ENCODE measurements around the gene EMC6. TPM values are rescaled to one million over a fixed set of nuclear protein-coding genes. Genes with fewer than 3 reads are reported as not detected.

EMC6 gene
- total RNA-seq, 1 experiment from 2014 or later = 72.2 TPM

DNA sequence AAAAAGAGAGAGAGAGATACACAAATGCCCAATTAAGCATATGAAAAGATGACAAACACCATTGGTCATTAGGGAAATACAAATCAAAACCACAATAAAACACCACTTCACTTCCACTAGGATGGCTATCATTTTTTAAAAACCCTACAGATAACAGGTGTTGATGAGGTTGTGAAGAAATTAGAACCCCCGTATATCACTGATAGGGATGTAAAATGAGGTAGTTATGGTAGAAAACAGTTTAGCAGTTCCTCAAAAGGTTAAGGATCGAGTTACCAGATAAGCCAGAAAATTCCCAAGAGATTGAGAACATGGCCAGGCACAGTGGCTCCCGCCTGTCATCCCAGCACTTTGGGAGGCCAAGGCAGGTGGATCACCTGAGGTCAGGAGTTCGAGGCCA lies 24.5 kb downstream of the EMC6 start:
- no peak for TF ChIP-seq CTCF (conservative IDR thresholded peaks at IDR 0.05)
- WGBS (ENCODE audit: extremely low coverage, insufficient read length, low lambda C conversion rate) = no CpG with 5 or more reads among the region's 4 CpGs

More for the DNA sequence above, 24.5 kb downstream of the EMC6 start:
- DNase-seq = no peak
- no peak overlapping the region for H3T11ph ChIP-seq (ENCODE audit: low read length)
- no peak overlapping the region for H3K23ac ChIP-seq (ENCODE audit: insufficient read length, low read depth, low read length)
- H3K36me3 Mint-ChIP-seq (ENCODE audit: insufficient read depth in 1 of 3, low read depth in 3 of 3) = peaks cover 0 to 4% (median 0%) of the 10 kb centered on the region in 3 experiments; a peak in 1 of 7 replicates
- H3K79me1 ChIP-seq (ENCODE audit: insufficient read depth, low read depth, low read length, poor library complexity, severe bottlenecking) = no peaks in the 10 kb centered on the region
- H3K4ac ChIP-seq (ENCODE audit: low read depth, low read length) = no peak overlapping the region
- H3K9ac ChIP-seq (ENCODE audit: extremely low read depth, insufficient read length, low read length) = no peak overlapping the region
- H3K18ac ChIP-seq (ENCODE audit: insufficient read length, low read depth, low read length) = no peak overlapping the region
- H3K9me3 ChIP-seq (ENCODE audit: control insufficient read depth, low read depth, low read length) = no peaks in the 10 kb centered on the region
- no peak overlapping the region for H2BK20ac ChIP-seq (ENCODE audit: low read depth, low read length, poor library complexity, severe bottlenecking)
- no peak overlapping the region for H3K27ac Mint-ChIP-seq
- H3K4me1 ChIP-seq (ENCODE audit: insufficient read depth, low read length) = no peaks in the 10 kb centered on the region
- H2AFZ ChIP-seq (ENCODE audit: low read length) = no peak overlapping the region
- no peak overlapping the region for H2BK5ac ChIP-seq (ENCODE audit: insufficient read length, low read length)
- no peak overlapping the region for H3K56ac ChIP-seq (ENCODE audit: insufficient read length, low read depth, low read length)
- H3K27me3 ChIP-seq (ENCODE audit: insufficient read depth, low read length) = no peaks in the 10 kb centered on the region
- no peak overlapping the region for H2AK5ac ChIP-seq (ENCODE audit: insufficient read length, low read length)
- H2BK15ac ChIP-seq (ENCODE audit: low read depth, low read length) = no peak overlapping the region
- H2BK120ac ChIP-seq (ENCODE audit: low read depth, low read length, poor library complexity, severe bottlenecking) = no peak overlapping the region
- H3K4me3 Mint-ChIP-seq = no peak overlapping the region
- H3K27ac ChIP-seq (ENCODE audit: insufficient read length, low read depth, low read length) = no peak overlapping the region
- peaks cover 4% of the 10 kb centered on the region for H3K23me2 ChIP-seq (ENCODE audit: insufficient read length, low read depth, low read length, poor library complexity, severe bottlenecking)
- H3K4me1 Mint-ChIP-seq = peaks cover 5 to 18% of the 10 kb centered on the region in 2 experiments
- peaks cover 3% of the 10 kb centered on the region for H4K20me1 ChIP-seq (ENCODE audit: control insufficient read depth, insufficient read depth, insufficient read length)
- no peak overlapping the region for H2BK12ac ChIP-seq (ENCODE audit: insufficient read length, low read depth, low read length)
- no peak overlapping the region for H3K14ac ChIP-seq (ENCODE audit: insufficient read depth, low read length)
- peaks cover 39% of the 10 kb centered on the region for H3K27me3 Mint-ChIP-seq (ENCODE audit: low read depth)
- no peak overlapping the region for H3K4me2 ChIP-seq (ENCODE audit: insufficient read depth, insufficient read length, low read length)
- H3K9me3 Mint-ChIP-seq = no peaks in the 10 kb centered on the region; a peak in 2 of 5 replicates
- H3K79me2 ChIP-seq (ENCODE audit: insufficient read depth, low read length) = no peaks in the 10 kb centered on the region
- no peak overlapping the region for H4K91ac ChIP-seq (ENCODE audit: insufficient read length, low read depth, low read length)
- no peak overlapping the region for H4K8ac ChIP-seq (replicated peaks; ENCODE audit: insufficient read length, low read depth, low read length)
- no peak overlapping the region for H4K5ac ChIP-seq (ENCODE audit: insufficient read length, low read depth, low read length)
